ENCODE measurements around the gene HFE.
"Not testable (repeated sequence)": the region's sequence is repeated elsewhere in the genome, so short reads cannot be mapped to it uniquely, and the experiment has no call there.

HFE gene

DNA sequence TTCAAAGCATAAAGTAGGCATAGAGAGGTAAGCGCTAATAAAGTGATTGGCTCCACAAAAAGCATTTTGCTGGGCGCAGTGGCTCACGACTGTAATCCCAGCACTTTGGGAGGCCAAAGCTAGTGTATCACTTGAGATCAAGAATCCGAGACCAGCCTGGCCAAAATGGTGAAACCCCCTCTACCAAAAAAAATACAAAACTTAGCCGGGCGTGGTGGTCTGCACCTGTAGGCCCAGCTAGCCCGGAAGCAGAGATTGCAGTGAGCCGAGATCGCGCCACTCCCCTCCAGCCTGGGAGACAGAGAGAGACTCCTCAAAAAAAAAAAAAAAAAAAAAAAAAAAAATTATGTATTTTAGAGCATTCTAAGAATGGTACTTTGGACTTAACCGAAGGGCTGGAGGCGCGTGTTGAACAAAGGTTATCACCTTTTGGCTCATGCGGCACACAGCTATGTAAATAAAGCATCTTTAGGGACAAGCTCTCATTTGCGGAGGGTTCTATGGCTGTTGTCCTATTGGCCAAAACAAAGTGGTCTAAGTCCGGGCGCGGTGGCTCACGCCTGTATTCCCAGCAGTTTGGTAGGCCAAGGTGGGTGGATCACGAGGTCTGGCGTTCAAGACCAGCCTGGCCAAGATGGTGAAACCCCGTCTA, 17.4 kb downstream of the HFE start:
- Histone ChIP-seq H3K9ac (peak overlapping the region; percentile 70 to 84 (median 79)), H3K27me3 (no peaks in the 10 kb centered on the region), H3K36me3 (peaks cover 0 to 9% (median 0%) of the 10 kb centered on the region in 11 experiments; a peak in 5 of 22 replicates), H4K20me1 (no peaks in the 10 kb centered on the region), H3K4me1 (peaks cover 15 to 20% (median 16%) of the 10 kb centered on the region in 10 experiments; a peak in 19 of 20 replicates), H3K27ac (peak overlapping the region; percentile 45 to 88 (median 76); a peak in 21 of 22 replicates), H3K9me3 (replicated peaks in 1 of 11) (peaks cover 17 to 44% (median 37%) of the 10 kb centered on the region in 11 experiments), H3K4me3 (peak overlapping the region; percentile 45 to 73 (median 60)), H3K4me2 (peak overlapping the region; percentile 81 to 93 (median 87))
- no peak for TF ChIP-seq Cebpa-rat (IDR thresholded peaks at IDR 0.05)

DNA sequence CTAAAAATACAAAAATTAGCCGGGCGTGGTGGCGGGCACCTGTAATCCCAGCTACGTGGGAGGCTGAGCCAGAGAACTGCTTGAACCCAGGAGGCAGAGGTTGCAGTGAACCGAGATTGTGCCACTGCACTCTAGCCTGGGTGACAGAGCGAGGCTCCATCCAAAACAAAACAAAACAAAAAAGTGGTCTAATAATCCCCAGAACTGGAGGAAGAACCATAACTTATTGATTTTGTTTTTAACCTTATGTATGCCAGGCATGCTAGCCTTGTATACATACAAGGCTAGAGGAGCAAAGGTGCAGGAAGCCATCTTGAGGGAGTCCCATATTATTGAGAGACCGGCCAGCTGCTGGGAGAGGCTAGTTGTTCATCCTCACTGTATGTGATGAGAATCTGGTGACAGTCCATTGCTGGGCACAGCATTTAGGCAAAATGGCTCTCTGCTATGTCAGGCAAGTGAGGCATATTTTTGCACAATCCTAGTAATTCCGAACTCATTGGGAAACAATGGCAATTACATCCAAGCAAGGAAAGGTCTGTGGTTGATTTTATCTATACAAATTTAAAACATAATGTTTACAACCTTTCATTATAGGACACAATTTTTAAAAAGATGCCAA, 18.0 kb downstream of the HFE start:
- Histone ChIP-seq H4K20me1 (no peaks in the 10 kb centered on the region), H3K9me3 (replicated peaks in 1 of 11) (peaks cover 17 to 44% (median 37%) of the 10 kb centered on the region in 11 experiments), H3K9ac (no peak overlapping the region), H3K4me3 (peak overlapping the region in 4 of 10 experiments; percentile 54 to 73 (median 62); a peak in 4 of 20 replicates), H3K4me1 (peaks cover 15 to 20% (median 16%) of the 10 kb centered on the region in 10 experiments; a peak in 19 of 20 replicates), H3K36me3 (peaks cover 0 to 9% (median 0%) of the 10 kb centered on the region in 11 experiments; a peak in 5 of 22 replicates), H3K4me2 (peak overlapping the region; percentile 81 to 93 (median 87); a peak in 16 of 22 replicates), H3K27me3 (no peaks in the 10 kb centered on the region), H3K27ac (peak overlapping the region in 6 of 11 experiments; percentile 75 to 88 (median 78); a peak in 7 of 22 replicates)
- TF ChIP-seq Cebpa-rat (IDR thresholded peaks at IDR 0.05): no peak

DNA sequence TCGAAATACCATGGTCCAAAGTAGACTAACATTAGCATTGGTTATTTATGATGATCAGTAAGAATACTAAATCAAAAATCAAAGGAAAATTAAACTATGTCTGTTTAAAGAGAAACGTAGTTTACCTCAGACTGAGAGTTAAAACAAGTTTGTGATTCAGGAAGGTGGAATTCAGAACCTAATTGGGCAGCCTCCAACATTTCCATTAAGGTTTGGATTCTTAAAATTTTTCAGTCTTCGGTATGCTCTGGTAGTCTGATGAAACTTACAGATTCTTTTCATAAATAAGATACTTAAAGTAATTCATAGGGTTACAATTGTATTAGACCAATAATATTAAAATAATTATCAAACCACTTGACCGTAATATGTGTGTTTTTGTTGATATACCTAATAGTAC, 18.6 kb downstream of the HFE start:
- no peak overlapping the region for H3K4me3 ChIP-seq
- no peak overlapping the region for H3K27ac ChIP-seq
- no peak overlapping the region for H3K4me2 ChIP-seq
- H3K27me3 ChIP-seq: no peaks in the 10 kb centered on the region
- peaks cover 15 to 20% (median 16%) of the 10 kb centered on the region in 10 experiments; a peak in 19 of 20 replicates for H3K4me1 ChIP-seq
- H3K9ac ChIP-seq: no peak overlapping the region
- no peaks in the 10 kb centered on the region for H4K20me1 ChIP-seq
- TF ChIP-seq Cebpa-rat (IDR thresholded peaks at IDR 0.05): no peak
- peaks cover 17 to 44% (median 37%) of the 10 kb centered on the region in 11 experiments for H3K9me3 ChIP-seq (replicated peaks in 1 of 11)
- peaks cover 0 to 9% (median 0%) of the 10 kb centered on the region in 11 experiments; a peak in 5 of 22 replicates for H3K36me3 ChIP-seq

DNA sequence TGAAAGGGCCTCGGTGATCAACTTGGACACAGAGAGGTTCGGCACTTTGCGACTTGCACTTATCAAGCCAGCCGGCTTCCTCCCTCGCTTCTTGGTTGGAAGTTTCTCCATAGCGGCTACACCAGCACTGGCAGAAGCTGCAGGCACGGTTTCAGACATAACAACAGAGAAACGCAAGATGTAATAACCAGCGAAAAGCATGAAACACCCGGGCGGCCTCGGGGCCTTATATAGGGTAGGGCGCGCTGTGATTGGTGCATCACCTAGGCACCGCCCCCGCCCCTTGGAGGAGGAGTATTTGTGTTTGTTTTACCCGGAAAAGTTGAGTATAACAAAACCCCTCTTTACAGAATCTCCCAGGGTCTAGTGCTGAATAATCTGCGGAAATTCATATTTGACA, 20.7 kb downstream of the HFE start:
- H3K27me3 ChIP-seq: no peaks in the 10 kb centered on the region
- no peak overlapping the region for H3K4me2 ChIP-seq
- peak overlapping the region in 2 of 11 experiments; percentile 2 to 27; a peak in 2 of 22 replicates for H3K27ac ChIP-seq
- H4K20me1 ChIP-seq: no peaks in the 10 kb centered on the region
- no peak overlapping the region for H3K4me3 ChIP-seq
- H3K4me1 ChIP-seq: peaks cover 12 to 16% (median 14%) of the 10 kb centered on the region in 10 experiments; a peak in 19 of 20 replicates
- H3K9me3 ChIP-seq (replicated peaks in 1 of 11): peaks cover 17 to 44% (median 37%) of the 10 kb centered on the region in 11 experiments
- H3K36me3 ChIP-seq: peaks cover 0 to 9% (median 0%) of the 10 kb centered on the region in 11 experiments; a peak in 5 of 22 replicates
- no peak overlapping the region for H3K9ac ChIP-seq
- TF ChIP-seq Cebpa-rat (IDR thresholded peaks at IDR 0.05): no peak

DNA sequence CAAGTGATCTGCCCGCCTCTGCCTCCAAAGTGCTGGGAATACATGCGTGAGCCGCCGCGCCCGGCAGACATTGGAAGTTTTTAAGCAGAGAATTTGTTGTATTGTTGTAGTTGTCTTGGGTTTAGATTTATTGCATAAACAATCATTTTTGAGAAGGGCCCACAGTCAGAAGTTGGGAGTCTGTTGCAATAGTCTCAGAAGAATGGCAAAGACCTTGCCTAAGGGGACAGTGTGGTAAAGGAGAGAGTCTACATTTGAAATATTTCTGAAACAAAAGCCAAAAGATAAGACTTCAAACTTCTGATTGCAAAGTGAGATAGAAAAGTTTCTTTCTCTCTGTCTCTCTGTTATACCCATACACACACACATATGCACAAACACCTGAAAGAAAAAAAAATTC, 22.5 kb downstream of the HFE start:
- Histone ChIP-seq H3K27me3 (no peaks in the 10 kb centered on the region), H3K4me2 (no peak overlapping the region), H3K27ac (no peak overlapping the region), H3K4me1 (peaks cover under 1 to 4% (median 3%) of the 10 kb centered on the region in 10 experiments; a peak in 15 of 20 replicates), H3K36me3 (peaks cover 0 to 14% (median 0%) of the 10 kb centered on the region in 11 experiments; a peak in 5 of 22 replicates), H3K9ac (no peak overlapping the region), H4K20me1 (no peaks in the 10 kb centered on the region), H3K4me3 (no peak overlapping the region), H3K9me3 (replicated peaks in 1 of 11) (peaks cover 17 to 43% (median 36%) of the 10 kb centered on the region in 11 experiments)
- TF ChIP-seq Cebpa-rat (IDR thresholded peaks at IDR 0.05): no peak

DNA sequence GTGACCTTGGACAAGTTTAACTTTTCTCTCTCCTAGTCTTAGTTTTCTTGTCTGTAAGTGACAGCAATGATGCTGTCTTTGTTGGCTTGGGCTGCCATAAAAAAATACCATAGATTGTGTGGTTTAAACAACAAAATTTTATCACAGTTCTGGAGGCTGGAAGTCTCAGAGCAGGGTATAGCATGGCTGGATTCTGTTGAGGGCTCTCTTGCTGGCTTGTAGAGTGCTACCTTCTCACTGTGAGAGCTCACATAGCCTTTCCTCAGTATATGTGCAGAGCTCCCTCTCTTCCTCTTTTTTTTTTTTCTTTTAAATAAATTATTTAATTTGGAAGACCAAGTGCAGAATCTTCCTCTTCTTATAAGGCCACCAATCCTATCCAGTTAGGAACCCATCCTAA, 26.3 kb downstream of the HFE start:
- Histone ChIP-seq H3K9me3 (replicated peaks in 1 of 11) (peaks cover 0 to 8% (median under 1%) of the 10 kb centered on the region in 11 experiments; a peak in 4 of 22 replicates), H3K27ac (no peak overlapping the region), H3K9ac (no peak overlapping the region), H4K20me1 (no peaks in the 10 kb centered on the region), H3K4me2 (no peak overlapping the region), H3K4me3 (no peak overlapping the region), H3K27me3 (no peaks in the 10 kb centered on the region), H3K36me3 (0 out of 22 replicates have a peak, but pooled peaks cover 0 to 5% (median 0%) of the 10 kb centered on the region in 11 experiments), H3K4me1 (no peaks in the 10 kb centered on the region)
- no peak for TF ChIP-seq Cebpa-rat (IDR thresholded peaks at IDR 0.05)

DNA sequence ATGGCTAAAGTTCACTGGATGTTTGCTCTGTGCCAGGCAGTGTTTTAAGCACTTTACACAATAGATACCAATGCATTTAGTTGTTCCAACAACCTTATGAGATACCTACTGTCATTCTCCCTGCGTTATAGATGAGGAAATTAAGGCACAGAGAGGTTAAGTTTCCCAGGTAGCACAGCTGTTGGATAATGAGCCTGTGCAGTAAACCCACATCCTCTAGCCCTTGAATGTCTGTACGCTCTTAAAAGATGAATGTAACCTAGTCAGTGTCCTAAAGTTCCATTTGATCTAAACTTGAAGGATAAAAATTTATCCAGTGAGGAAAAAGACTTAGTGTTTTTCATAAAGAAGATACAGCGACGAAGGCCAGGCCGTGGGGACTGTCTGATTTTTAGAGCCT, 28.0 kb downstream of the HFE start:
- Histone ChIP-seq H4K20me1 (no peaks in the 10 kb centered on the region), H3K27ac (no peak overlapping the region), H3K4me2 (no peak overlapping the region), H3K9me3 (replicated peaks in 1 of 11) (no peaks in the 10 kb centered on the region), H3K36me3 (0 out of 22 replicates have a peak, but pooled peaks cover 0 to 5% (median 0%) of the 10 kb centered on the region in 11 experiments), H3K4me1 (peaks cover 0 to 5% (median 0%) of the 10 kb centered on the region in 10 experiments; a peak in 1 of 20 replicates), H3K4me3 (no peak overlapping the region), H3K9ac (no peak overlapping the region), H3K27me3 (no peaks in the 10 kb centered on the region)
- TF ChIP-seq Cebpa-rat (IDR thresholded peaks at IDR 0.05): no peak

DNA sequence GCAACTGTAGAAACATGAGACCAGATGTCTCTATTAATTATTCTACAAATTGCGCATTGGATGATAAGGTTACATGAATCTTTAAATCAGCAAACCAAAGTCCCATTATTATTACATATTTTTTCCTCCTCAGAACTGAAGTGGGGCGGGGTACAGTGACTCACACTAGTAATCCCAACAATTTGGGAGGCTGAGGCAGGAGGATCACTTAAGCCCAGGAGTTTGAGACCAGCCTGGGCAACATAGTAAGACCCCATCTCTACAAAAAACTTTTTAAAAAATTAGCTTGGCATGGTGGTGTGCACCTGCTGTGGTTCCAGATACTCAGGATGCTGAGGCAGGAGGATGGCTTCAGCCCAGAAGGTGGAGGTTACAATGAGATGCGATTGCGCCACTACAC, 29.0 kb downstream of the HFE start:
- no peak overlapping the region for H3K27ac ChIP-seq
- no peak overlapping the region for H3K4me2 ChIP-seq
- no peaks in the 10 kb centered on the region for H4K20me1 ChIP-seq
- no peak for TF ChIP-seq Cebpa-rat (IDR thresholded peaks at IDR 0.05)
- H3K36me3 ChIP-seq: 0 out of 22 replicates have a peak, but pooled peaks cover 0 to 5% (median 0%) of the 10 kb centered on the region in 11 experiments
- no peak overlapping the region for H3K4me3 ChIP-seq
- H3K4me1 ChIP-seq: peaks cover 0 to 16% (median under 1%) of the 10 kb centered on the region in 10 experiments; a peak in 6 of 20 replicates
- no peak overlapping the region for H3K9ac ChIP-seq
- H3K27me3 ChIP-seq: no peaks in the 10 kb centered on the region
- no peaks in the 10 kb centered on the region for H3K9me3 ChIP-seq (replicated peaks in 1 of 11)

DNA sequence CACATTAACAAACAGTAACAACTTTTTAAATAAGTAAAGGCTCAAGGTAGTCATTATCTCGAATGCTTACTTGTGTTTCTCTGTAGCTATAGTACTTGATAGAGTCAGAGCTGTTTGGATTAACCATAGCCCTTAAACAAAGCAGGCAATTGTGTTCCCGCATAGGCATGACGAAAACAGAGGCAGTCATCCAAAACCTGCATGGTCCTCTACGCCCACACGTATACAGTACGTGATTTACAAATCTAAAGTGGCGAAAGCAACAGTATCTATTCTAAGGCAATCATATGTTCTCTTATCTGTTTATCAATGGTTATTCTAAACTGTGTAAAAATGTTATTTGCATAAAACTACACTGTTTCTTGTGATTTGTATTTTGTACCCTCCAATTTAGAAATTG, 31.8 kb downstream of the HFE start:
- Histone ChIP-seq H3K27me3 (no peaks in the 10 kb centered on the region), H3K4me2 (no peak overlapping the region), H4K20me1 (peaks cover 0 to under 1% (median 0%) of the 10 kb centered on the region in 11 experiments; a peak in 1 of 22 replicates), H3K9ac (no peak overlapping the region), H3K27ac (no peak overlapping the region), H3K4me1 (peaks cover 11 to 29% (median 14%) of the 10 kb centered on the region in 10 experiments; a peak in 19 of 20 replicates), H3K4me3 (no peak overlapping the region), H3K36me3 (no peaks in the 10 kb centered on the region), H3K9me3 (replicated peaks in 1 of 11) (no peaks in the 10 kb centered on the region)
- TF ChIP-seq Cebpa-rat (IDR thresholded peaks at IDR 0.05): no peak

DNA sequence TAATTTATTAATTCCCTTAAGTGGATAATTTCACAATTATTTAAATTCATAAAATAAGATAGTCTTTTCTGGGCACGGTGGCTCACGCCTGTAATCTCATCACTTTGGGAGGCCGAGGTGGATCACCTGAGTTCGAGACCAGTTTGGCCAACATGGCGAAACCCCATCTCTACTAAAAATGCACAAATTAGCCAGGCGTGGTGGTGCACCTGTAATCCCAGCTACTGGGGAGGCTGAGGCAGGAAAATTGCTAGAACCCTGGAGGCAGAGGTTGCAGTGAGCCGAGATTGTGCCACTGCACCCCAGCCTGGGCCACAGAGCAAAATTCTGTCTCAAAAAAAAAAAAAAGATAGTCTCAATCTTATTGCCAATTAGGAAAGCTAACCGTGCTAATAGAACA, 32.9 kb downstream of the HFE start:
- Histone ChIP-seq H4K20me1 (peaks cover 11% of the 10 kb centered on the region in 11 experiments), H3K27ac (0 out of 22 replicates have a peak overlapping the region, but pooled peaks of 1 of the 11 experiments have one; percentile 5), H3K4me2 (0 out of 22 replicates have a peak overlapping the region, but pooled peaks of 1 of the 11 experiments have one; percentile 10), H3K4me1 (peaks cover 11 to 29% (median 14%) of the 10 kb centered on the region in 10 experiments; a peak in 19 of 20 replicates)
- not testable (repeated sequence) for H3K9me3 ChIP-seq (replicated peaks in 1 of 11); H3K27me3 ChIP-seq; H3K4me3 ChIP-seq; H3K36me3 ChIP-seq; H3K9ac ChIP-seq
